GM23338 (cell line): Measurements from ENCODE around the gene EPHB2. TPM values are rescaled to one million over a fixed set of nuclear protein-coding genes. Genes with fewer than 3 reads are reported as not detected.

Source experiments
- CREB1 ChIP-seq: fragments of 250-450 bp; sonication (Bioruptor Pico); IDR thresholded peaks from 2 replicates; pipeline ENCODE4 v1.5.0; 2020; ENCODE audit warnings: low read depth, mild to moderate bottlenecking, moderate library complexity
- EZH2 ChIP-seq: fragments of 200-600 bp; sonication (generic); IDR thresholded peaks from one replicate; pipeline ENCODE4 v1.8.0; 2017; ENCODE audit warnings: antibody characterized with exemption, mild to moderate bottlenecking, low read depth; ENCODE audit not compliant: unreplicated experiment
- JUNB ChIP-seq: IDR thresholded peaks from one replicate; pipeline ENCODE4 v1.6.1; 2016; ENCODE audit warnings: antibody characterized with exemption; ENCODE audit not compliant: unreplicated experiment
- POLR2AphosphoS5 ChIP-seq: IDR thresholded peaks from 2 replicates; pipeline ENCODE4 v1.6.1; 2016; ENCODE audit warnings: antibody characterized with exemption, low read depth
- STAT1 ChIP-seq: IDR thresholded peaks from one replicate; pipeline ENCODE4 v1.6.1; 2016; ENCODE audit warnings: antibody characterized with exemption; ENCODE audit not compliant: unreplicated experiment
- ZNF331 ChIP-seq: fragments of 250-450 bp; sonication (Bioruptor Pico); IDR thresholded peaks from 2 replicates; pipeline ENCODE4 v1.5.0; 2020; ENCODE audit warnings: low read depth, mild to moderate bottlenecking, moderate library complexity
- polyA plus RNA-seq: library from polyadenylated mRNA; unstranded; fragments of >200 nt; fragmentation: Nextera tagmentation; extraction: Ambion mirVana; gene quantifications from 2 replicates; pipeline ENCODE4 v1.2.1, GENCODE V29; 2016
- total RNA-seq: library from RNA; depleted of rRNA; stranded (reverse); fragments of >200 nt; shearing (Covaris generic); gene quantifications from 2 replicates; pipeline ENCODE4 v1.2.3, GENCODE V29; 2014
- TF ChIP-seq, protein P1 (sequence below): fragments of 250-450 bp; sonication (Bioruptor Pico); IDR thresholded peaks from 2 replicates; pipeline ENCODE4 v1.5.0; 2020; ENCODE audit warnings: mild to moderate bottlenecking, moderate library complexity
- TF ChIP-seq, protein P2 (sequence below): IDR thresholded peaks from 2 replicates; pipeline ENCODE4 v1.6.1; 2016; ENCODE audit warnings: antibody characterized with exemption
- TF ChIP-seq, protein P3 (sequence below): IDR thresholded peaks from one replicate; pipeline ENCODE4 v1.6.1; 2018; ENCODE audit warnings: antibody characterized with exemption; ENCODE audit not compliant: unreplicated experiment

Gene EPHB2
- total and polyA plus RNA-seq, 2 experiments from 2014 or later, result 4.1 to 20.1 TPM

DNA sequence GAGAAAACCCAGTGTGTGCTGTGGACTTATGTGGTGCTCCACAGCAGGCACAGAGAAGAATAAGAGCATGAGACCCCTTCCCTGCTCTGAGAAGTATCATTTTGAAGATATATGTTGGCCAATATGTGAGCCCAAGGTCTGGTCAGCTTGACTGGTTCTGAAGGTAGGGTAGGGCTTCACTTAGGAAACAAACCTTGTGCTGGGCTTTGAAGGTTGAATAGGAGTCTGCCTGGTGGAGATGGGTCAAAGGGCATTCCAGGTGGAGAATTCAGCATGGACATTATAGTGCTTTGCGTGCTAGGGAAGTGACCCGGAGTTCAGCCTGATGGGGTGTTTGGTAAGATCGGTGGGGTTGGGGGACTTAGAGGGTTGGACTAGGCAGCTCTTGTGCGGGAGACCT is 99.1 kb downstream of the EPHB2 start (continued):
- TF ChIP-seq, protein P1, sequence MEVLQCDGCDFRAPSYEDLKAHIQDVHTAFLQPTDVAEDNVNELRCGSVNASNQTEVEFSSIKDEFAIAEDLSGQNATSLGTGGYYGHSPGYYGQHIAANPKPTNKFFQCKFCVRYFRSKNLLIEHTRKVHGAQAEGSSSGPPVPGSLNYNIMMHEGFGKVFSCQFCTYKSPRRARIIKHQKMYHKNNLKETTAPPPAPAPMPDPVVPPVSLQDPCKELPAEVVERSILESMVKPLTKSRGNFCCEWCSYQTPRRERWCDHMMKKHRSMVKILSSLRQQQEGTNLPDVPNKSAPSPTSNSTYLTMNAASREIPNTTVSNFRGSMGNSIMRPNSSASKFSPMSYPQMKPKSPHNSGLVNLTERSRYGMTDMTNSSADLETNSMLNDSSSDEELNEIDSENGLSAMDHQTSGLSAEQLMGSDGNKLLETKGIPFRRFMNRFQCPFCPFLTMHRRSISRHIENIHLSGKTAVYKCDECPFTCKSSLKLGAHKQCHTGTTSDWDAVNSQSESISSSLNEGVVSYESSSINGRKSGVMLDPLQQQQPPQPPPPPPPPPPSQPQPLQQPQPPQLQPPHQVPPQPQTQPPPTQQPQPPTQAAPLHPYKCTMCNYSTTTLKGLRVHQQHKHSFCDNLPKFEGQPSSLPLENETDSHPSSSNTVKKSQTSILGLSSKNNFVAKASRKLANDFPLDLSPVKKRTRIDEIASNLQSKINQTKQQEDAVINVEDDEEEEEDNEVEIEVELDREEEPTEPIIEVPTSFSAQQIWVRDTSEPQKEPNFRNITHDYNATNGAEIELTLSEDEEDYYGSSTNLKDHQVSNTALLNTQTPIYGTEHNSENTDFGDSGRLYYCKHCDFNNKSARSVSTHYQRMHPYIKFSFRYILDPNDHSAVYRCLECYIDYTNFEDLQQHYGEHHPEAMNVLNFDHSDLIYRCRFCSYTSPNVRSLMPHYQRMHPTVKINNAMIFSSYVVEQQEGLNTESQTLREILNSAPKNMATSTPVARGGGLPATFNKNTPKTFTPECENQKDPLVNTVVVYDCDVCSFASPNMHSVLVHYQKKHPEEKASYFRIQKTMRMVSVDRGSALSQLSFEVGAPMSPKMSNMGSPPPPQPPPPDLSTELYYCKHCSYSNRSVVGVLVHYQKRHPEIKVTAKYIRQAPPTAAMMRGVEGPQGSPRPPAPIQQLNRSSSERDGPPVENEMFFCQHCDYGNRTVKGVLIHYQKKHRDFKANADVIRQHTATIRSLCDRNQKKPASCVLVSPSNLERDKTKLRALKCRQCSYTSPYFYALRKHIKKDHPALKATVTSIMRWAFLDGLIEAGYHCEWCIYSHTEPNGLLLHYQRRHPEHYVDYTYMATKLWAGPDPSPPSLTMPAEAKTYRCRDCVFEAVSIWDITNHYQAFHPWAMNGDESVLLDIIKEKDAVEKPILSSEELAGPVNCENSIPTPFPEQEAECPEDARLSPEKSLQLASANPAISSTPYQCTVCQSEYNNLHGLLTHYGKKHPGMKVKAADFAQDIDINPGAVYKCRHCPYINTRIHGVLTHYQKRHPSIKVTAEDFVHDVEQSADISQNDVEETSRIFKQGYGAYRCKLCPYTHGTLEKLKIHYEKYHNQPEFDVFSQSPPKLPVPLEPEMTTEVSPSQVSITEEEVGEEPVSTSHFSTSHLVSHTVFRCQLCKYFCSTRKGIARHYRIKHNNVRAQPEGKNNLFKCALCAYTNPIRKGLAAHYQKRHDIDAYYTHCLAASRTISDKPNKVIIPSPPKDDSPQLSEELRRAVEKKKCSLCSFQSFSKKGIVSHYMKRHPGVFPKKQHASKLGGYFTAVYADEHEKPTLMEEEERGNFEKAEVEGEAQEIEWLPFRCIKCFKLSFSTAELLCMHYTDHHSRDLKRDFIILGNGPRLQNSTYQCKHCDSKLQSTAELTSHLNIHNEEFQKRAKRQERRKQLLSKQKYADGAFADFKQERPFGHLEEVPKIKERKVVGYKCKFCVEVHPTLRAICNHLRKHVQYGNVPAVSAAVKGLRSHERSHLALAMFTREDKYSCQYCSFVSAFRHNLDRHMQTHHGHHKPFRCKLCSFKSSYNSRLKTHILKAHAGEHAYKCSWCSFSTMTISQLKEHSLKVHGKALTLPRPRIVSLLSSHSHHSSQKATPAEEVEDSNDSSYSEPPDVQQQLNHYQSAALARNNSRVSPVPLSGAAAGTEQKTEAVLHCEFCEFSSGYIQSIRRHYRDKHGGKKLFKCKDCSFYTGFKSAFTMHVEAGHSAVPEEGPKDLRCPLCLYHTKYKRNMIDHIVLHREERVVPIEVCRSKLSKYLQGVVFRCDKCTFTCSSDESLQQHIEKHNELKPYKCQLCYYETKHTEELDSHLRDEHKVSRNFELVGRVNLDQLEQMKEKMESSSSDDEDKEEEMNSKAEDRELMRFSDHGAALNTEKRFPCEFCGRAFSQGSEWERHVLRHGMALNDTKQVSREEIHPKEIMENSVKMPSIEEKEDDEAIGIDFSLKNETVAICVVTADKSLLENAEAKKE (CRISPR knock-in tag), result no peak
- TF ChIP-seq STAT1 (no peak), JUNB (no peak), CREB1 (CRISPR knock-in tag) (no peak), ZNF331 (no peak), POLR2AphosphoS5 (no peak), EZH2 (no peak)
- TF ChIP-seq, protein P2, sequence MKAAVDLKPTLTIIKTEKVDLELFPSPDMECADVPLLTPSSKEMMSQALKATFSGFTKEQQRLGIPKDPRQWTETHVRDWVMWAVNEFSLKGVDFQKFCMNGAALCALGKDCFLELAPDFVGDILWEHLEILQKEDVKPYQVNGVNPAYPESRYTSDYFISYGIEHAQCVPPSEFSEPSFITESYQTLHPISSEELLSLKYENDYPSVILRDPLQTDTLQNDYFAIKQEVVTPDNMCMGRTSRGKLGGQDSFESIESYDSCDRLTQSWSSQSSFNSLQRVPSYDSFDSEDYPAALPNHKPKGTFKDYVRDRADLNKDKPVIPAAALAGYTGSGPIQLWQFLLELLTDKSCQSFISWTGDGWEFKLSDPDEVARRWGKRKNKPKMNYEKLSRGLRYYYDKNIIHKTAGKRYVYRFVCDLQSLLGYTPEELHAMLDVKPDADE, result no peak
- TF ChIP-seq, protein P3, sequence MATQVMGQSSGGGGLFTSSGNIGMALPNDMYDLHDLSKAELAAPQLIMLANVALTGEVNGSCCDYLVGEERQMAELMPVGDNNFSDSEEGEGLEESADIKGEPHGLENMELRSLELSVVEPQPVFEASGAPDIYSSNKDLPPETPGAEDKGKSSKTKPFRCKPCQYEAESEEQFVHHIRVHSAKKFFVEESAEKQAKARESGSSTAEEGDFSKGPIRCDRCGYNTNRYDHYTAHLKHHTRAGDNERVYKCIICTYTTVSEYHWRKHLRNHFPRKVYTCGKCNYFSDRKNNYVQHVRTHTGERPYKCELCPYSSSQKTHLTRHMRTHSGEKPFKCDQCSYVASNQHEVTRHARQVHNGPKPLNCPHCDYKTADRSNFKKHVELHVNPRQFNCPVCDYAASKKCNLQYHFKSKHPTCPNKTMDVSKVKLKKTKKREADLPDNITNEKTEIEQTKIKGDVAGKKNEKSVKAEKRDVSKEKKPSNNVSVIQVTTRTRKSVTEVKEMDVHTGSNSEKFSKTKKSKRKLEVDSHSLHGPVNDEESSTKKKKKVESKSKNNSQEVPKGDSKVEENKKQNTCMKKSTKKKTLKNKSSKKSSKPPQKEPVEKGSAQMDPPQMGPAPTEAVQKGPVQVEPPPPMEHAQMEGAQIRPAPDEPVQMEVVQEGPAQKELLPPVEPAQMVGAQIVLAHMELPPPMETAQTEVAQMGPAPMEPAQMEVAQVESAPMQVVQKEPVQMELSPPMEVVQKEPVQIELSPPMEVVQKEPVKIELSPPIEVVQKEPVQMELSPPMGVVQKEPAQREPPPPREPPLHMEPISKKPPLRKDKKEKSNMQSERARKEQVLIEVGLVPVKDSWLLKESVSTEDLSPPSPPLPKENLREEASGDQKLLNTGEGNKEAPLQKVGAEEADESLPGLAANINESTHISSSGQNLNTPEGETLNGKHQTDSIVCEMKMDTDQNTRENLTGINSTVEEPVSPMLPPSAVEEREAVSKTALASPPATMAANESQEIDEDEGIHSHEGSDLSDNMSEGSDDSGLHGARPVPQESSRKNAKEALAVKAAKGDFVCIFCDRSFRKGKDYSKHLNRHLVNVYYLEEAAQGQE, result no peak
